Measurements from ENCODE around the gene CD99L2.

DNA sequence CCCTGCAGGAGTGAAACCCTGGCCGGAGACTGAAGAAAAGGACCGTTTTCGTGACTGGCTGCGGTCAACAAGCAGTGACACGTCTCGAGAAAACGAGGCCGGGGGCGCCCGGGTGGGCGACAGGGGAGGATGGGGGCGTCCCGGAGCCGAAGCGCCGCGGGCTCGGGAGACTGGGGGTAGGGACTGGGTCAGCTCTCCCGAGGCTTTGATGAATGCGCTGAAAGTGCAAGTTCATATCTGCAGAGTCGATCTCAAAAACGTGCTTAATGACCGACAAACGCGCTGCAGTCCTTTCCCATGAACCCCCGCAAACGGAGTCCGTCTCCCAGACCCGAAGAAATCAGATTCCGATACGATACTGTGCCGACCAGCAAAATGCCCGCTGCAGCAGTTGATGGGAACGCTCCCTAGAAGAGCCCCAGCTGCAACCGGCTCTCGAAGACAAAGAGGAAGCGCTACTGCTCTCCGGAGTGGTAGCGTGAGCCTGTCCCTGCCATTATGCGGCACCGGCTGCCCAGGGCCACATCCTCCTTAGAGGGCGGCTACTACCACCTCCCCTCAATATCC lies 806 bp upstream of the CD99L2 start:
- TF ChIP-seq, protein P1, sequence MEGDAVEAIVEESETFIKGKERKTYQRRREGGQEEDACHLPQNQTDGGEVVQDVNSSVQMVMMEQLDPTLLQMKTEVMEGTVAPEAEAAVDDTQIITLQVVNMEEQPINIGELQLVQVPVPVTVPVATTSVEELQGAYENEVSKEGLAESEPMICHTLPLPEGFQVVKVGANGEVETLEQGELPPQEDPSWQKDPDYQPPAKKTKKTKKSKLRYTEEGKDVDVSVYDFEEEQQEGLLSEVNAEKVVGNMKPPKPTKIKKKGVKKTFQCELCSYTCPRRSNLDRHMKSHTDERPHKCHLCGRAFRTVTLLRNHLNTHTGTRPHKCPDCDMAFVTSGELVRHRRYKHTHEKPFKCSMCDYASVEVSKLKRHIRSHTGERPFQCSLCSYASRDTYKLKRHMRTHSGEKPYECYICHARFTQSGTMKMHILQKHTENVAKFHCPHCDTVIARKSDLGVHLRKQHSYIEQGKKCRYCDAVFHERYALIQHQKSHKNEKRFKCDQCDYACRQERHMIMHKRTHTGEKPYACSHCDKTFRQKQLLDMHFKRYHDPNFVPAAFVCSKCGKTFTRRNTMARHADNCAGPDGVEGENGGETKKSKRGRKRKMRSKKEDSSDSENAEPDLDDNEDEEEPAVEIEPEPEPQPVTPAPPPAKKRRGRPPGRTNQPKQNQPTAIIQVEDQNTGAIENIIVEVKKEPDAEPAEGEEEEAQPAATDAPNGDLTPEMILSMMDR (IDR thresholded peaks at IDR 0.05) = no peak
- no peak for TF ChIP-seq POLR2A (IDR thresholded peaks at IDR 0.05)
